Thyroid gland (tissue), 4 donors: Measurements from ENCODE around the gene TBC1D1.

Experiments
- CTCF ChIP-seq, 6 experiments: fragments of 200-600 bp in 3 of 6; fragments of 450-650 bp in 3 of 6; sonication (generic) in 3 of 6; IDR thresholded peaks; one replicate each; pipeline ENCODE4 v1.5.1; 2016 to 2019; ENCODE audit warnings: antibody characterized with exemption in 6 of 6, mild to moderate bottlenecking in 2 of 6, inconsistent platforms in 1 of 6, moderate library complexity in 1 of 6
- POLR2A ChIP-seq, 2 donors: fragments of 450-650 bp; IDR thresholded peaks; one replicate each; pipeline ENCODE4 v1.6.1; 2017; ENCODE audit warnings: antibody characterized with exemption in 2 of 2, mild to moderate bottlenecking in 2 of 2, moderate library complexity in 1 of 2

DNA sequence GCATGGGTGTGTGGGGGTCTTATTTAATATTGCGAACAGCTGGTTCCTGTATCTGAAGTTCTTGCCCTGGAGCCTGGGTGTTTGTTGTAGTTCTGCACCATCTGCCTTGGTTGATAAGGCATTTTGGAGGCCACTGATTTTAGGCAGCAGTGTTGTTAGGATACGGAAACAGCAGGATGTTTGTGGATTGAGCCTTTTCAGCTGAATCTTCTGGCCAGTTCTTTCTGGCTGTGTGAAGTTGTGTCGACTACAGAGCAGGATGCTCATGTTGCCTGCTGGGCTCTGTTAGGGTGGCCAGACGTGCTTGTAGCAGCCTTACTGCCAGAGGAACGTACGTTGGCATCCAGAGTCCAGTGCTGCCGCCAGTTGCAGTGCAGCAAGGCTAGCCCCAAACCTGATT lies 203.5 kb downstream of the TBC1D1 start:
- TF ChIP-seq CTCF (IDR thresholded peaks at IDR 0.05): no peak
- no peak for TF ChIP-seq POLR2A (IDR thresholded peaks at IDR 0.05)
